ENCODE measurements around the gene MEIOSIN.
"Not testable (repeated sequence)": the region's sequence is repeated elsewhere in the genome, so short reads cannot be mapped to it uniquely, and the experiment has no call there.

The MEIOSIN gene

DNA sequence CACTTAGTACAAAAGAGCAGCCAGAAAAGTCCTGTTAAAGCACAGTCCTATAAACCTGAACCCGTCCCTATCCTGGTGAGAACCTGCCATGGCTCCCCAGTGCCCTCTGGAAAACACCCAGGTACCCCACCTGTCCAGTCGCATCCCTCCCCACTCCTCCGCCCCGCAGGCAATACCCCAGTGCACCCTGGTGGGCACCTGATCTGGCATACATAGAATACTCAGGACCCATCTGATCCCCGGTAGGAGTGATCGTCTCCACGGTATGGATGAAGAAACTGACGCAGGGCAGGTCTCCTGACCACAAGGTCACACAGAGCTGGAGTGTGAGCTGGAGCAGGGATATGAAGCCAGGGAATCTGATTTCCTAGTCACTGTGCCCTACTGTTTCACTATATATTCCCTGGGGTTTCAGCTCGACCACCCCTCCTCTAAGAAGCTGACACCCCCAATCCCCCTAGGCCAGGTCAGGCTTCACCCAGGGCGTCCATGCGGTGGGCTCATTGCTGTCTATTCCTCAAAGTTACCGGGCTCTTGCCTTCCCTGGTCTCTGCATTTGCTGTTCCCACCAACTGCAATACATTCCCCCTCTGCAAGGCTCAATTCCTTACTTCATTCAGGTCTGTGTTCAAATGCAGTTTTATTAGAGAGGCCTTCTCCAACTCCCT, 15.1 kb upstream of the MEIOSIN start:
- DNase-seq, result no peak

GRCh38 chr19:45720065-45720464, 13.2 kb upstream of the MEIOSIN start:
- DNase-seq, result not testable (repeated sequence)

DNA sequence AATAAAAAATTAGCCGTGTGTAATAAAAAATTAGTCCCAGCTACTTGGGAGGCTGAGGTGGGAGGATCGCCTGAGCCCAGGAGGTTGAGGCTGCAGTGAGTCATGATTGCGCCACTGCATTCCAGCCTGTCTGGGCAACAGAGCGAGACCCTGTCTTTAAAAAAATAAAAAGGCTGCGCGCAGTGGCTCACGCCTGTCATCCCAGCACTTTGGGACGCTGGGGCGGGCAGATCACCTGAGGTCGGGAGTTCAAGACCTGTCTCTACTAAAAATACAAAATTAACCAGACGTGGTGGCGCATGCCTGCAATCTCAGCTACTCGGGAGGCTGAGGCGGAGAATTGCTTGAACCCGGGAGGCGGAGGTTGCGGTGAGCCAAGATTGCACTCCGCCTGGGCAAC, 4.6 kb upstream of the MEIOSIN start:
- not testable (repeated sequence) for DNase-seq

DNA sequence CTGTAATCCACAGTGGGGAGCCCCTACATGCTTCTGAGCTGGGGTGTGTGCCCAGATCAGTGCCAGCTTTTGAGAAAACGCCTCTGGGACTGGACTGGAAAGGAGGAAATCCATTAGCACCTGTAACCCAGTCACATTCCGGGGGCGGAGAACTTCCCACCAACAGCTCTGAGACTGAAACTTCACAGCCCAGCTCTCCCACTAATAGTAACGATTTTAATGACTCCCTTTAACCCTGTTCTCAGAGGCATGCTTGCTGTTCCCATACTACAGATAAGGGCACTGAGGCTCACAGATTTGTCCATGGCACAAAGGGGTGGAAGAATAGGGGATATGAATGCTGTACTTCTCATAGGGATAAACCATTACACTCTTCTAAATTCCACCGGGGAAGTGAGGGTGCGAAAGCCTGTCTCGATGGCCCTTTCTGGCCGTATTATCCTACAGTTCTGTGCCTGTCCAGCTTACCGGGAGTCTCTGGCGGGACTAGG, 3.4 kb upstream of the MEIOSIN start:
- no peak for DNase-seq

DNA sequence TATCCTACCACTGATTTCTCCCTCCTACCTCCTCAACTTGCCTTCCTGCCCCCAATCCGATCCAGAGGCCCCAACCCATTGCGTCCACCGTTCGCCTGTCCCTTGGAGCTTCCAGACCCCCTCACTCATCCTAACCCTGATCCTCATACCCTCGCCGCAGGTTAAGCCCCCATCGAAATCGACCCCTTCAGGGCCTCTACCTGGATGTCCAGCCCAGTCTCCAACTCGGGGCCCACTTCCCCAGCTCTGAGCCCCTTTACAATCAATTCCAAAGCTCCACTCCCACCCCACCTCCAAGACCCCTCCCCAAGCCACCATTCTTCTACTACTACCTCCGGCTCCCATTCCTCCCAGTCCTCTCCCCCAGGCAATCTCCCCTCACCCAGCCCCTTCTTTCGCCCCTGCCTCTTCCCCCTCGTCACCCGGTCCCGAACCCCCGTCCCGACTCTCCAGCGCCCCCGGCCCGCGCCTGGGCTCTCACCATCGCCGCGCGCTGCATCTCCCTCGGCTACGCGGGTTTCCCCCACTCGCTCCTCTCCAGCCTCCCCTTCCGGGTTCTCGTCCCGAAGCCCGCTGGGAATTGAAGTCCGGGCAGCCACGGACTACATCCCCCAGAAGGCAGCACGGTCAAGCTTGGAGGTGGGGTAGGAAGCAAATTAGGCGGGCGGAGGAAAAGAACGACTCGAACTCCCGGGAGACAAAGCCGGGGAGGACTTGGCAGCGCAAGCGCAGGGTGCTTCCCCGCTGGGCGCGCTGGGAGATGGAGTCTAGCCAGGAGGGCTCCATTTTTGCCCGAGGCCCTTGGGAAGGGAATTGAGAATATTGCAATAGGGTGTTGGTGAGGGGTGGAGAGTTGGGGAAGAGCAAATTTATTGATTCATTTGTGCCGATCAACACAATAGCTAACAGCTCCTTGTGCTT, 2.6 kb upstream of the MEIOSIN start, which contains the start of gene FBXO46:
FBXO46 (minus strand) TSS at position 529 of the 921 bp plus-strand sequence. CDS start 17,401 bp downstream, outside the sequence.
- DNase-seq, result peak; percentile 94

- no peak for DNase-seq
These were observed 6.5 kb downstream of the MEIOSIN start for GRCh38 chr19:45739498-45740439.

- DNase-seq, result no peak
These were observed 9.7 kb downstream of the MEIOSIN start for GRCh38 chr19:45742969-45743368.

GRCh38 chr19:45745606-45746005, 12.4 kb downstream of the MEIOSIN start:
- no peak for DNase-seq

- DNase-seq, result no peak
These were observed 13.6 kb downstream of the MEIOSIN start for GRCh38 chr19:45746866-45747265.

- no peak for DNase-seq
These were observed 14.3 kb downstream of the MEIOSIN start for GRCh38 chr19:45747513-45747912.

- not testable (repeated sequence) for DNase-seq
These were observed 18.2 kb downstream of the MEIOSIN start for GRCh38 chr19:45751483-45751882.

DNA sequence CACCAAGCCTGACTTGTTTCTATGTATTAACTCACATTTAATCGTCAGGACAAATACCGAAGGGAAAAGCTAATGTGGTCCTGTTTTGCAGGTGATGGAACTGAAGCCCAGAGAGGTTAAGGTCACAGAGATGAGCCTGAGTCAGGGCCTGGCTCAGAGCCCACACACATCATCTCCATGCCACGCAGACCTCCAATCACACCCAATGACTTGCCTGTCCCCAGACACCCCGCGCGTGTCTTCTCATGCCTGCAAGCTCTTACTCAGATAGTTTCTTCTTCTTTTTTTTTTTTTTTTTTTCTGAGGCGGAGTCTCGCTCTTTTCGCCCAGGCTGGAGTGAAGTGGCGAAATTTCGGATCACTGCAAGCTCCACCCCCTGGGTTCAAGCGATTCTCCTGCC, 19.4 kb downstream of the MEIOSIN start:
- DNase-seq, result no peak

GRCh38 chr19:45753548-45753947, 20.3 kb downstream of the MEIOSIN start:
- DNase-seq, result no peak

GRCh38 chr19:45754323-45754722, 21.1 kb downstream of the MEIOSIN start:
- DNase-seq, result no peak

DNA sequence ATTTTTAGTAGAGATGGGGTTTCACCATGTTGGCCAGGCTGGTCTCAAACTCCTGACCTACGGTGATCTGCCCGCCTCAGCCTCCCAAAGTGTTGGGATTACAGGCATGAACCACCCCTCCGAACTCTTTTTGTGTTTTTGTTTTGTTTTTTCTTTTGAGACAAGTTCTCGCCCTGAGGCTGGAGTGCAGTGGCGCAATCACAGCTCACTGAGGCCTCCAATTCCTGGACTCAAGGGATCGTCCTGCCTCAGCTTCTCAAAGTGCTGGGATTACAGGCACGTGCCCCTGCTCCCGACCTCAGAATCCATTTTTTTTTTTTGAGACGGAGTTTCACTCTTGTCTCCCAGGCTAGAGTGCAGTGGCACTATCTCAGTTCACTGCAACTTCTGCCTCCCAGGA, 24.5 kb downstream of the MEIOSIN start:
- no peak for DNase-seq

DNA sequence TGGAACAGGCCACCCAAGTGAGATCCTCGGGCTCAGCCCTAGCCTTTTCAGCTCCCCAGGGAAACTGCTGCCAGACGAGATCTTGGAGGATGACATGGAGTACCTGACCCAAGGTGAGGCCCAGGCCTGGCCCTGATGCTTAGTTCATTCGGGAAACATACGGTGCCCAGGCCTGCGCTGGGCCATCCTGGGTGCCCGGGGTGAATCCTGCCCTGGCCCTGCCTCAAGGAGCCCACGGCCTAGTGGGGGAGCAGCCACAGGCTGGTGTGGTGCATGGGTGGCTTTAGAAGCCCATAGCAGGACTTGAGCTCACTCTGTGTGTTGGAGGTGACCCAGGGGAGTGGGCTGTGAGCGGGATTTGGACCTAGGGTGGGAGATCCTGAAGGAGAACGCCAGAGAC, 25.7 kb downstream of the MEIOSIN start:
- no peak for DNase-seq

GRCh38 chr19:45761714-45762113, 28.5 kb downstream of the MEIOSIN start:
- no peak for DNase-seq

DNA sequence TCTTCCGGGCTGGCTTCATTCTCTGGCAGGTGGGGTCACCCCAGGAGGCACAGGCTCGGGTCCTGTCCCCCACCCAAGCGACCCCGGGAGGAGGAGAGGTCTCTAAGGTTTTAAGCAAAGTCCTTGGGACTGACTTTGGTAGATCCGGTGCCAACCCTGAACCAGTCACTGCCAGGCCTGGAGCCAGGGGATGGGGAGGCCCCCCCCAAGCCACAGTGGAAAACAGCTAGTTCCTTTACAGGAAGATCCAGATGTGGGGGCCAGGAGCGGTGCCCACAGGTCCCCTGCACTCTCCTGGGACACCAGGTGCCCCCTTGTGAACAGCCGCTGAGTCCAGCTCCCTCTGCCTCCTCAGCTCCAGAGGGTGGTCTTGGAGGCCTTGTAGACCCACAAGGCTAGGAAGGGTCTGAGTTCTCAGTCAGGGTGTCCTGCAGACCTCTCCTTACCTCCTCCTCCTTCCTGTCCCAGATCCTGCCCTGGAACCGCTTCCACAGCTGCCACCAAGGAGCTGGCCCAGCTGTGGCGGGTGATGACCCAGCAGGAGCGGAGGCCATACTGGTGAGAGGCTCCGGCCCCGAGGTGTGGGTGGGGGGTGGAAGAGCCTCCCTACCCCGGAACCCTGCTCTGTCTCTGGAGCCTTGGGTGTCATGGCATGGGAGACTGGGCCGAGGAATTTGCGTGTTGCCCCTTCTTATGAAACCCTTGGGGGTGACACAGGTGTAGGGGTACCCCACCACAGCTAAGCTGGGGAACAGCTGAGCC, 29.8 kb downstream of the MEIOSIN start:
- no peak for DNase-seq

DNA sequence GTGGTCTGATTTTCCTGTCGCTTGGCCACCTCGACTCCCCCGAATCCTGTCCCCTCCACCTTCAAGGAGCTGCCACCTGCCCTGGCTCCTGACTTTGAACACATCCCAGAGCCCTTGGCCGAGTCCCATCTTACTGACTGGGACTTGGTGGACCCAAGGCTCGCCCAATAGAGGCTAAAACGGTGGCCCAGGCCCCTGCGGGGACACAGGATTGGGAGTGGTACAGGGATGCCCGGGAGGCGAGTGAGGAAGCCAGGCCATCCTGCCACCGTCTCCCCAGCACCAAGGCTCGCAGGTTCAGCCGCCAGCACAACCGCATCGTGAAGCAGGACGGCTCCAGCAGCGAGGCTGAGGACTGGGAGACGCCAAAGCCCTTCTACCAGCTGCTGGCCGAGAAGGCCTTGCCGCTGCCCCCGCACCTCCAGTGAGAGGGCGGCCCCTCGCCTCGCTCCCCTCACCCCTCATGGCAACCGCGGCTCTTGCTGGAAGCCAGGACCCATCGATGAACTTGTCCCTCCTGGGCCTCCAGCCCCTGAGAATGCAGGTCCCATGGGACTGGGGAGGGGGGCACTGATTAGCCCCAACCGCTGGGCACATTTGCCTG, 30.6 kb downstream of the MEIOSIN start:
- DNase-seq, result no peak

GRCh38 chr19:45764475-45764874, 31.2 kb downstream of the MEIOSIN start:
- DNase-seq, result no peak

GRCh38 chr19:45764945-45765701, 31.9 kb downstream of the MEIOSIN start:
- DNase-seq, result no peak
